NCI-H1436 treated with DMSO at 0.1 percent for 48 hours (cell line): ENCODE measurements around the gene SS18L1.
A peak's percentile ranks its signal among the peaks of the same experiment; 100 is the strongest.

Source experiments
- DNase-seq: peaks from one replicate; lab custom pipeline; 2025; lab: John Stamatoyannopoulos, UW

SS18L1 gene

DNA sequence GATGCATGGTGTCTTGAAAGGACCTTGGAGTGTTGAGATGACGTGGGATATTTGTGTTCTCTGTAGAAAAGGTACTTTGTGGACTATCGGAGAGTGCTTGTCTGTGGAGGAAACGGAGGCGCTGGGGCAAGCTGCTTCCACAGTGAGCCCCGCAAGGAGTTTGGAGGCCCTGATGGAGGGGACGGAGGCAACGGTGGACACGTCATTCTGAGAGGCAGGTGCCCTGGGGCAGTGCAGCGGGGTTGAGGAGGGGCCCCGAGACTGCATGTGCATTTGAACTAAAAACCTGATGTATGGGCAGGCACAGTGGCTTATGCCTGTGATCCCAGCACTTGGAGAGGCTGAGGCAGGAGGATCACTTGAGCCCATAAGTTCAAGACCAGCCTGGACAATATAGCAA is 52.2 kb downstream of the SS18L1 start:
- no peak for DNase-seq

DNA sequence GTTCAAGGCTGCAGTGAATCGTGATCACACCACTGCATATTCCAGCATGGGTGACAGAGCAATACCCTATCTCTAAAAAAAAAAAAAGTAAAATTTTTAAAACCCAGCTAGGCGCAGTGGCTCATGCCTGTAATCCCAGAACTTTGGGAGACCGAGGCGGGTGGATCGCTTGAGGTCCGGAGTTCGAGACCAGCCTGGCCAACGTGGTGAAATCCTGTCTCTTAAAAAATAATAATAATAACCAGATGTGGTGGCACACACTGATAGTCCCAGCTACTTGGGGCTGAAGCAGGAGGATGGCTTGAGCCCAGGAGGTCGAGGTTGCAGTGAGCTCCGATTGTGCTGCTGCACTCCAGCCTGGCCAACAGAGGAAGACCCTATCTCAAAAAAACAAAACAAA is 52.7 kb downstream of the SS18L1 start:
- DNase-seq: no peak

DNA sequence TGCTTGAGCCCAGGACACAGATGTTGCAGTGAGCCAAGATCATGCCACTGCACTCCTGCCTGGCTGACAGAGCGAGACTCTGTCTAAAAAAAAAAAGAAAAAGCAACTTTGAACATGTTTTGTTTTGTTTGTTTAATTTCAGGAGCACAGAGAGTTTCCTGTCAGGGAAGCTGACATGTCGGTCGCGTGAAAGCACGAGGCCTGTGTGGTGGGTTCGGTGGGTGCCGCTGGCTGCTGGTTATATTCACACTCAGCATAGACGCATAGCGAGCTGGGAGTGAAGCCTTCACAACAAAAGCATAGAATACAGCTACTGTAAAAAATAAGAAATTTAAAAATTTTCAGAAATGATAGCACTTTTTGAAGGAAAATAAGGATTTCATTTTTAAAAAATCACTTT is 53.7 kb downstream of the SS18L1 start:
- no peak for DNase-seq

DNA sequence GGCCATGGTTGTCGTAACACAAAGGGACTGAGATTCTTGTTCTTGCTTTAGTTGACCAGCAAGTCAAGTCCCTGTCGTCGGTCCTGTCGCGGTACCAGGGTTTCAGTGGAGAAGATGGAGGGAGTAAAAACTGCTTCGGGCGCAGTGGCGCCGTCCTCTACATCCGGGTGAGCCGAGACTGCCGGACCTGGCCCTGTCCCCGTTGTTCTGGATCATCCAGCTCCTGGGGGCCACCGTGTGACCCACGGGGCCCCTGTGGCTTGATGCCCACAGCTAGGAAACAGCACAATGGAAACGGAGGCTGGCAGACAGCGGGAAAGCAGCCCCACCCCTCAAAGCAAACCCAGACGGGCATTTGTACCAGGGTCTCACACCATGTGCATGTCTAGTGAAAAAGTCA is 54.2 kb downstream of the SS18L1 start:
- DNase-seq: no peak

DNA sequence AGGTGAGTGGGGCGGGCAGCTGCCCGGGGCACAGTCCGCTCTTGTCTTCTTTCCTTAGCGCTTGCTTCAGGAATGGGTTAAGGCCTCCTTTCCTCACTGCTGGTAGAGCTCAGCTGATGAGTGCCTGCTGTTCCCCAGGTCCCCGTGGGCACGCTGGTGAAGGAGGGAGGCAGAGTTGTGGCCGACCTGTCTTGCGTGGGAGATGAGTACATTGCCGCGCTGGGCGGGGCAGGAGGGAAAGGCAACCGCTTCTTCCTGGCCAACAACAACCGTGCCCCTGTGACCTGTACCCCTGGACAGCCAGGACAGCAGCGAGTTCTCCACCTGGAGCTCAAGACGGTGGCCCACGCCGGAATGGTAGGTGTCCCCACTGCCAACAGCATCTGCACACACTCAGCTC is 54.9 kb downstream of the SS18L1 start:
- DNase-seq: no peak

DNA sequence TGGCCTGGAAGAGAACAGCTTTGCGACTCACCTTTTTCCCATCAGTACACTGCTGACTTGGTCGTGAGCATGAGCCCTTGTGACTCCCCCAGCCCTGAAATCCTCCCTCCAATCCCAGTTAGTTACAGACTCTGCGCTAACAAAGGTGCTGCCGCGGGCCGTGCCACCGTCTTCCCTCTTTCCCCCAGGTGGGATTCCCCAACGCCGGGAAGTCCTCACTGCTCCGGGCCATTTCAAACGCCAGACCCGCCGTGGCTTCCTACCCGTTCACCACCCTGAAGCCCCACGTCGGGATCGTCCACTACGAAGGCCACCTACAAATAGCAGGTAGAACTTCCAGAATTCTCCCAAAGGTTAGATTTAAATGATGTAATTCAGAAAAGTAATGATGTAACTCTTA is 55.4 kb downstream of the SS18L1 start:
- no peak for DNase-seq

DNA sequence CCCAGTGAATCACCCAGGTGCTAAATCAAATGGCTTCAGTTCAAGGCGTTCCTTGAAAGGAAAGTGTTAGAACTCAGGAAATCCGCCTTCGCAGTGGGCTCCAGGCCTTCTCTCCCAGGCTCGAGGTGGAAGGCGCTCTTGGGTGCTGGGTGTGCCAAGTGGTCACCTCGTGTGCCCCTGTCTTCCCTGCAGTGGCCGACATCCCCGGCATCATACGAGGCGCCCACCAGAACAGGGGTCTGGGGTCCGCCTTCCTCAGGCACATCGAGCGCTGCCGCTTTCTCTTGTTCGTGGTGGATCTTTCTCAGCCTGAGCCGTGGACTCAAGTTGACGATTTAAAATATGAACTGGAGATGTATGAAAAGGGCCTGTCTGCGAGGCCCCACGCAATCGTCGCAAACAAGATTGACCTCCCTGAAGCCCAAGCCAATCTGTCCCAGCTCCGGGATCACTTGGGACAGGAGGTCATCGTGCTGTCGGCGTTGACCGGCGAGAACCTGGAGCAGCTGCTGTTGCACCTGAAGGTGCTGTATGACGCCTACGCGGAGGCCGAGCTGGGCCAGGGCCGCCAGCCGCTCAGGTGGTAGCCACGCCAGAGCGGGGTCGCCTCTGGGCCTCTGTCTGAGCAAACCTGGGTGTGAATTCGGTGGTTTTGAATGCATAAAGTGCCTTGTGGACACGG is 57.1 kb downstream of the SS18L1 start:
- DNase-seq: no peak

DNA sequence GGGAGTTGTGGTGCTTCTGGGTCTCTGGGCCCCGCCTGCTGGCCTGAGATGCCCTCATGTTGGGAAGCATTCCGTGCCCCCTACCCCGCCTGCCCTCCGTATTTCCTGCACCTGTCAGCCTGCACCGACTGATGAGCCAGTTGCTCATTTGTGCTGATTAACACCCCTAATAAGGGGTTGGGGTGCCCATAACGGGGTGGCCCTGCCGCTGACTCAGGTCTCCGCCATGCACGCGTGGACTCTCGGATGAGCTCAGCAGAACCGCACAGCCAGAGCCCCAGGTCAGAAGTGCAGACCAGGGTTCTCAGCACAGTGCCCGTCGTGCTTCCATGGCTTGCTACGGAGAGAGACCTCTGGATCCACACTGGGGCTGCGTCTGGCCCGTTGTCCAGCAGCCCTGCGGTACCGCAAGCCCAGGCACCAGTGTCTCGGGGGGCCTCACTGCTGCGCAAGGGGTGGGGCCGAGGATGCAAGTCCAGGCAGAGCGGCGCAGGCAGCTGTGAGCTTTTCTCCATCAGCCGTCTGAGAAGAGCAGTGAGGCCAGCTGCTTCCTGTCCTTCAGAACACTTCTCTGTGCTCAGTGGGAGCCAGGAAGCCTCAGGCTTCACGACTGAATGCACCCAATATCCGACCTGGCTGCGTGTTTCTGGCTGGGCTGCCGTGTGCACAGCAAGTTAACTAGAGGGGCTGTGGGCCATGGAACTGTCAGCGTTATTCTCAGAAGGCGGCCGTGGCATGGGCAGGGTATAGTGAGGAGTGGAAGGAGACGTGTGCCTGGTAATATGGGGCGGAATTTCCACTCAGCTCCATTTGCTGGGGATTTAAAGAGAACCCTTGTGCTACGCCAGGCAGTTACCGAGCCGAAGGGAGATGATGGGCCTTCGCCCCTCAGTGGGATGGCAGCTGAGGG is 57.9 kb downstream of the SS18L1 start:
- no peak for DNase-seq

DNA sequence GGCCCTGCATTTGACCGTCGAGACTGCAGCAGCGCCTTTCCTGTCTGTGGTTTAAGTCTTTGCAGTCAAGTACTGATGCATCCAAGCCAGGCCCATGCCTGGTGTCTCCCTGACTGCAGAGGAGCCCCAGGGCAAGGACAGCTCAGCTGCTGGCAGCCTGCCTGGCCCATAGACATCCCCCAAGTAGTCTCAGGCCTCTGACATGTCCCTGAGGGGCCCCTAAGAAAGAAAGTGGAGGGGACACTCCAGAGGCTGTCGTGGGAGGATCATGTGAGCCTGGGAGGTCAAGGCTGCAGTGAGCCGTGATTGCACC is 58.5 kb downstream of the SS18L1 start:
- no peak for DNase-seq

DNA sequence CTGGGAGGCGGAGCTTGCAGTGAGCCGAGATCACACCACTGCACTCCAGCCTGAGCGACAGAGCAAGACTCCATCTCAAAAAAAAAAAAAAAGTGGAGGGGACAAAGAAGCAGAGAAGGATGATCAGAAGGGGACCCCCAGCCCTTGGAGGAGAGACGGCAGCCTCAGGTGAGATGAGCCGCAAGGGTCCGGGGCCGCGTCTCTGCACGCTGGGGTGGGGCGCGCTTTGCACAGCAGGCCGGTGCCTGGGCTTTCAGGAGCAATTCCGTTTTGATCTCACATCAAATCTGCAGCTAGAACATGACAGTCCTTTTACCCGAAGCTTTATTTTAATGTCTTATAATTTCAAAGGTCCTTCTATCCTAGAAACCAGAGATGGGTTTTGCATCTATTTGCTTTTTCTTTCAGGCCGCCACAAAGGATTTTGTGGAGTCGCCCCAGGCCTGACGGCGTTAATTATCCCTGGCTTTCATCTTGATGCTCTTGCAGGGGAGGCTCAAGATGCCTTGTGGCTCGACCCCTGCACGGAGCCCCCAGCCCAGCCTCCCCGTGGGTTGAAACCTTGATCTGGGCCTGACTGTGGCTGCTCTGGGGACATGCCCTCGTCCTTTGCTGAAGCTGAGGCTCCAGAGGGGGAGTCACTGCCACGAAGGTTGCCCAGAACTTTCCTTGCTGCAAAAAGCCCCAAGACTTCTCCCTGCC is 59.3 kb downstream of the SS18L1 start:
- DNase-seq: no peak

DNA sequence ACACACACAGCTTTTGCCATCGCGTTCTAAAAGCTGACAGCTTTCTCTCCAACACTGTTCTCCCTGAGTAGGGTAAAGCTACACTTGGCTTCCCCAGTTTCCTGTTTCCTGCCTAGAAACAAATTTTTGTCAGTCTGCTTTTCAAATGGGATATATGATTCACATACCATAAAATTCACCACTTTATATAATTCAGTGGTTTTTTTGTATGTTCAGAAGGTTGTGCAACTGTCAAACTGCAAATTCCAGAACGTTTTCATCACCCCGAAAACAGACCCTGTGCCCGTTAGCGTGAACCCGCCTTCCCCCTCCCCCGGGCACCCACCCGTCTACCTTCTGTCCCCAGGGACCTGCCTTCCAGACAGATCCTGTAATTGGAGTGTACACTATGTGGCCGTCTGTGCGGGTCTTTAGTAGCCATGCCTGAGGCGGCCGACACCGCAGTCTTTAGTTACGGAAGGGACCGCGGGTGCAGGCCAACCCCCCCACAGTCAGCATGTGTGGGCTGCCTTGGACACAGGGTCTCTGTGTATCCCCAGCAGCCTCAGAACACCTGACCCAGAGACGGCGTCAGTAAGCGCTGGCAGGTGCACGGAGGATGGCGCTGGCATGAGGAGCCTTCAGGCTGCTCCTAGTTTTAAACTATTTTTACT is 59.9 kb downstream of the SS18L1 start:
- peak; percentile 36 for DNase-seq

DNA sequence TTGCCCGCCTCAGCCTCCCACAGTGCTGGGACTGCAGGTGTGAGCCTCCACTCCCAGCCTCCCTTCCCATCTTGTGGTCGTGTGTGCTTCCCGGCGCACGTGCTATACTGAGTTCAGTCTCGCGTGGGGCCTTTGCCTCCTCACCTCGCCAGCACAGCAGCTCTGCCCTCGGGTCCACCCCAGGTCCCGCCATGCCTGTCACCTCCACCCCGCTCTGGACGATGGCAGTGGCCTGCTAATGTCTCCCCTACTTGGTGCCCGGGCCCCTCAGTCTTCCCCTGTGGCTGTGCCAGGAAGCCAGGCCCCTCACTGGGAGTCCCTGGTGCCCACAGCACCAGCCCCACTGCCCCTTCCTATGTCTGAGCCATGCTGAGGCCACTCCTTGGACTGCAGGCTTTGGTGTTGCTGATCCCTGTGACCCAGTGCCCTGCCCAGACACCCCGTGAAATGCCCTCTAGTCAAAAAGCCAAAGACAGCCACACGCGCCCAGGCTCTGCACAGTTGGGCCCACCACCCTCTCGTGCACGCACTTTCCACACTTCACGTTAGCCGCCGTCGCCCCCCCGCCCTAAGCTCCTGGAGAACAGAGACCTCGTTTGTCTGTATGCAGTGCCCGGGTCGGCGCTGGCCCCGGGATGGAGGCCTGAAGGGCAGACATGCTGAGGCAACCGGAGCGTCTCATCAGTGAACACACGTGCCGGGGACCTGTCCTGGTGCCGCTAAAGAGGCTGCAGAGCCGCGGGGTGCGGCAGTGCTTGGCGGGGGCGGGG is 62.2 kb downstream of the SS18L1 start:
- no peak for DNase-seq

DNA sequence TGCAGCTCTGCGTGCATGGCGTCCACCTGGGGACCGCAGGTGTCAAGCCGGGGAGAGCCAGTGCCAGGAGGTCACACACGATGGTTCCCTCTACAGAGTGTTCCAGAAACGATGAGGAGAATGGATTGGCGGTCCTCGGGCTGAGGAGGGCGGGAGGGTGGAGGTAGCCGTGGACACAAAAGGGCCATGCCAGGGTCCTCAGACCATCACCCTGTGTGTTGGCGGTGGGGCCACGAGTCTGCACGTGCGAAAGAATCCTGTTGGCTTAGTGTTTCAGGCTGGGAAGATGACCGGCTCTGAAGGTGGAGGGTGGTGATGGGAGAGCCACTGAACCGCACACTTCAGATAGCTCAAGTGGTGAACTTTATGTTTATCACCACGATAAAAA is 62.8 kb downstream of the SS18L1 start:
- DNase-seq: no peak

DNA sequence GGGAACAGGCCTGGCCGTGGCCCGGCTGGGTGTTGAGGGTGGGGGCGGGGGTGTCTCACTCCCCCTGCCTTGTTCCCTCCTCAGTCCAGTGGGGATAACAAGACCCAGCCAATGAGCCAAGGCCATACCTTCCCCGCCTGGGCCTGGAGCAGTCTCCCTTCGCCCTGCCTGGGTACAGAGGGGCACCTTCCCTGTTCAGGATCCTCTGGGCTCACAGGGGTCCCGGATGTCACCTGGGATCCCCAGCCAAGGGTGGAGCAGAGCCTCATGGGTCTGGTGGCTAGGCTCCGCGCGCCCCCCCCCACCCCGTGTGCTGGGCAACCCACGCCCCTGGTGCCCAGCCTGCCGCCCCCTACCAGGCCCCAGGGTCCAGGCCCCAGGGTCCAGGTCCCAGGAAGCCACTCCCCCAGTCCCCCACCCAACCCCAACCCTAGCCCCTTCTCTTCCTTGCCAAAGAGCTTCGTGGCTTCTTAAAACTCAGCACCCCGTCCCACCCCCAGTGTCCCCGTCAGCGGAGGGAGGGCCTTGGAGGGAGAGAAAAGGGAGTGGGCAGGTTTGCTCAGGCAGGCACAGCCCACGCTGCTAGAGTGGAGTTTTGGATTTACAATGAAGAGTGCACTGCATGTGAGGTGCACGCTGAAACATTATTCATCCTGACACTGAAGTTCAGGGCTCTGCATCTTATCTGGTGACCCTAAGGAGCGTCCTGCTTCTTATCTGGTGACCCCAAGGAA is 64.7 kb downstream of the SS18L1 start:
- DNase-seq: no peak

DNA sequence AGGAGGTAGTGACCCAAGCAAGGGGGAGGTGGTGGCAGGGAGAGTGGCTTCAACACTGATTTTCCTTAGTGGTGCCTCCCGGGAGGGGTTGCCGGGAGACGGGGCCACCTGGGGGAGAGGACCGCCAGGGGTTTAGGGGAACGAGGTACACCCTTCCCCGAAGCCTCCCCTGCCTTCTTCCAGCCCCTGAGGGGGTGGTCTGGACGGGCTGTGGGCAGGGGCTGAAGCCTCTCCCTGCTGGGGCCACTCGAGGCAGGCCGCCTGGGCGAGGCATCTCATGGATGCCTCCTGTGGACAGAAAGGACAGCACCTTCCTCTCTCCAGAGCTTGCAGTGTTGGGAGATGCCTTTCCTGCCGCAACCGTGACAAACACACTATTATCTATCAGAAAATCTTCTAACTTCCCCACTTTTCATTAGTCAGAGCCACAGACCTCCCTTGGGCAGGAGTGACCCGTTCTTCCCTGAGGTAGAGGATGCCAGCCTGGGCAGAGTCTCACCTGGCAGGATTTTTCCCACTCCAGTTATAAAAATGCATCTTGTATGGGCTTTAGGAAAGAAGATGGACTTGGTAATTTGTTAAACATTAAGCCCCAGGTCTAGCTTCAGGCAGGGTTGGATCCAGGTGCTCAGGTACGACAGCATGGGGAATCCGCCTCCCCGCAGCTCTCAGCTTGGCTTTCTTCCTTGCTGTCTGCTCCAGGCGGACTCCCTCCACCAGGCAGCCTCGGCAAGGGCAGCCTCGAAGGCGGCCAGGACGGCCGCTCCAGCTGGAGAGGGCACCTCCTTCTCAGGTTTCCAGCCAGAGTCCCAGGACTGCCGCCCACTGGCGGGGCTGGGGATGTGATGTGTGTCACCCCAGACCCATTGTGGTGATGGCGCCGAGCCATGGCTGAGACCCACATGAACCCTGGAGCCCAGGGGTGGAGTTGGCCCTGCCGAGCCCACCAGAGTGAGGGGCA is 65.5 kb downstream of the SS18L1 start:
- no peak for DNase-seq

DNA sequence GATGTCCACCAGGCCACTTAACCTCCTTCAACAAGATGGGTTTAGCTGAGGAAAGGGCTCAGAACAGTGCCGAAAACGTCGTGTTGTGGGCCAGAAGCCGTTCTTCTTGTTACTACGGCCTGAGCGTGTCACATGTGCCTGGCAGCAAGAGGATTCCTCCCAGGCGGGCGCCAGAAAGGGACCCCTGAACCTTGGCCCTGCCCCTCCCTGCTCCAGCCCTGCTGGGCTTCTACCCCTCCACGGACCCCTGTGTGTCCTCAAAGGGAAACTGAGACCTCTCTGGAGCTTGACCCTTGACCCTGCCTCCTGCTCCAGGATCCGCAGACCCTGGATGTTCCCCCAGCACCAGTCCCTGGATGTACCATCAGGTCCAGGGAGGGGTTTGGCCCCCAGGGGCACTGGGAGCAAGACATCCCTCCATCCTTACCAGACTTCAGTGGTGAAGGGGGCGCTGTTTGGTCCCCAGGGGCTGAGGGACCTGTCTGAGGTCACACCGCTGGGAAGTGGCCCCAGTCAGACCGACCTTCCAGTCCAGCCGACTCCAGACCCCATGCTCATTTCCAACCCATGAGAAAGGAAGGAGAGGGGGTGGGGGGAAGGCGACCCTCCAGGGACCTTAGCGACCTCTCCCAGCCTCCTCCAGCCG is 66.4 kb downstream of the SS18L1 start:
- no peak for DNase-seq

DNA sequence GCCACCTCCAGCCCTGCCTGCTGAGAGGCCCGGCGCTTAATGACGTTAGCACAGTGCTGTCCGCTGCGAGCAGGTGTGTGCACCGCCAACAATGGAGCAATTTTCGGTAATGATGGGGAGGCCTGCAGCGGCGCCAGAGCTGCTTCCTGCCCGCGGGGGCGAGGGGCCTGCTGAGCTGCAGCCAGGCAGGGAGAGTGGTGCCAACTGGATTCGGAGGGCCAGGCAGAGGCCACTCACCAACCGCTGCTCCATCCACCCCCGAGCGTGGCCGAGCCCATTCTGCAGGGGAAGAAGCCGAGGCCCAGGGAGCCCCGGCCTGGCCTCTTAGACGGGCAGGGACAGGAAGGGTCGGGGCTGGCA is 66.9 kb downstream of the SS18L1 start:
- peak; percentile 60 for DNase-seq

DNA sequence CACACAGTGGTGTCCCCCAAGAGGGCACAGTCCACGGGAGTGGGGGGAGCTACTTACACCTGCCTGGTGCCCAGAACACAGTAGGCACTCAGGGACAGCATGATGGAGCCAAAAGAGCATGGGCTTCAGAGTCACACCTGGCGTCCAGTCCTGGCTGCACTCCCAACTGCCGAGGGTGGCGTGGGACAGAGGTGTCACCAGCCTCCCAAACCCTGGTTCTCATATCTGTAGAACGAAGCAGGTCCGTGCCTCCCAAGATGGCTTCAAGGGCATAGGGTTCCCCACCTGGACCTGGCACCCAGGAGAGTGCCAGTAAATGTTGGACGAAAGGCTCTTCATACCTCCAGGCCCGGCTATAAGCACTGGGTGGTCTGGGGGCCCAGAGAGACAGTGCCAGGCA is 67.6 kb downstream of the SS18L1 start:
- no peak for DNase-seq

DNA sequence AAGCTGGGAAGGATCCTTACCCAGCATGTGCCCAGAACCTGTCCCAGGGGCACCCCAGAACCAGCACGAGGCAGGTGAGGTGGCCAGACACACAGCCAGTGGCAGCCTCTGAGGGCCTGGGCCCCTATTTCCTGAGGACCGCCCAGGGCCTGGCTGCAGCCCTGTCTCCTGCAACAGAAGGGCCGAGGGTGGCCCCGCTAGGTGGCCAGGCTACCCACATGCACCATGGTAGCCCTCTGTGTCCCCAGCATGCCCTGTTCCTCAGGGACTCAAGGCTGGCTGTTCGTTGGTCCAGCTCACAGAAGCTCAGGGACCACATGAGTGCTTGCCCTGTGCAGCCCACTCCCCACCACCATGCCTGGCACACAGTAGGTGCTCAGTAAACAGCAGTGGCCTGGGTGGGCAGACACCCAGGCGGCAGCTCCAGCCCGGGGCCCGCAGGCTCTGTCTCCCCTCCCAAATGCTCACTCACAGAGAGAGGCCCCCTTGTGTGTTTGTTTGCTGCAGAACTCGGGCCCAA is 68.3 kb downstream of the SS18L1 start:
- no peak for DNase-seq
